AG04450 (cell line): ENCODE measurements around the gene IFNLR1. TPM values are rescaled to one million over a fixed set of nuclear protein-coding genes. Genes with fewer than 3 reads are reported as not detected.

Experiments used
- CTCF ChIA-PET: fragments of 300-600, 350-600 bp; formaldehyde crosslinking; extraction: SDS; loops from one replicate; lab custom pipeline; 2022; ENCODE audit warnings: antibody characterized with exemption, inconsistent platforms; lab: Charles Lee
- POLR2A ChIA-PET: fragments of 350-600 bp; formaldehyde crosslinking; extraction: SDS; loops from one replicate; lab custom pipeline; 2021; ENCODE audit warnings: antibody characterized with exemption, inconsistent platforms; lab: Yijun Ruan, JAX
- DNase-seq: peaks from one replicate; pipeline ENCODE4 v3.0.0-alpha.2; 2011; ENCODE audit warnings: low read depth, low spot score
- H3K27ac ChIP-seq: one replicate; pipeline ENCODE4 v1.5.1; 2012; ENCODE audit warnings: low read depth, low read length, control low read depth
- H3K27me3 ChIP-seq: one replicate; pipeline ENCODE4 v1.6.0; 2012; ENCODE audit warnings: low read length; ENCODE audit not compliant: control insufficient read depth, insufficient read depth
- H3K4me3 ChIP-seq: 2 replicates; pipeline ENCODE4 v1.5.1; 2011; ENCODE audit warnings: mild to moderate bottlenecking, low read depth, low read length, control low read depth
- H3K9me3 ChIP-seq: 2 replicates; pipeline ENCODE4 v1.5.1; 2012; ENCODE audit warnings: low read length; ENCODE audit not compliant: control insufficient read depth, insufficient read depth
- polyA plus RNA-seq: library from polyadenylated mRNA; depleted of rRNA; stranded (reverse); fragments of >200 nt; gene quantifications from 2 replicates; pipeline ENCODE4 v1.2.3, GENCODE V29; 2011
- TF ChIP-seq, protein P1 (sequence below): IDR thresholded peaks from 2 replicates; pipeline ENCODE4 v1.5.1; 2011; ENCODE audit warnings: low read depth, low read length, control low read depth, inconsistent platforms

IFNLR1 gene
- polyA plus RNA-seq, 1 experiment = not detected

DNA sequence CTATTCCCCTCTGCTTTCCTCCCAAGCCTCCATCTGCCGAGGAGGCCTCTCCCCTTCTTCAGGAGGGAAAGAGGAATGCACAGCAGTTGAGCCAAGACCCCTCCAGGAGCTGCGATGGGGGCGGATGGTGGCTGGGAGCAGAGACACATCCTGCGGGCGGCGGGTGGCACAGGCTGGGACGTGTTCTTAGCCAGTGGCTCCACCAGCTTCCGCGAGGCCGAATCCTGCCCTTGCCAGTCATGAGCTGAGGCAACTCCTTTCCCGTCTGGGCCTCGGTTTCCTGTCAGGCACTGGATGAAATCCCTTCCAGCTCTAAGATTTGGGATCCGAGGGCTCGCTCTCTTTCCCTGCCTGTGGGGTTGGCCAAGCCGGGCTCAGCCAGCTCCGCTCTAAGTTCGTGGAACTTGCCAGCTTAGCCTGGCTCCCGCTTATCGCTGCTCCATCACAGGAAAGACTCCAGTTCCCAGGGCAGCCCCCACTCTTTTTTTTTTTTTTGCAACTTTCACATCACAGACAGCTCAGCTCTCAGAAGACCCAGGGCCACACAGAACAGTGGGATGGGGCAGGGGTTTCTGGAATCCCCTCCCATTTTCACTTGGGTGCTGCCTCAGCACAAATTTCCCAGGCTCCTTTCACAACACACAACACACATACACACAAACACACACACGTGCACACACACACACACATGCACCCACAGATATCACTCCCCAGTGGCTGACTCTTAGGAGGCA lies 75.7 kb downstream of the IFNLR1 start:
- H3K4me3 ChIP-seq = no peak overlapping the region
- CTCF ChIA-PET = interaction anchor here (0.6 to 1.1 kb wide), 2 partner anchors 40 to 146 kb away, joined by 3 read pairs; no protein-coding TSS in a partner anchor
- POLR2A ChIA-PET = interaction anchor here (0.5 kb wide), 1 partner anchor 88 kb away, joined by 6 read pairs; no protein-coding TSS in a partner anchor
- H3K9me3 ChIP-seq = no peaks in the 10 kb centered on the region
- DNase-seq = no peak
- TF ChIP-seq, protein P1, sequence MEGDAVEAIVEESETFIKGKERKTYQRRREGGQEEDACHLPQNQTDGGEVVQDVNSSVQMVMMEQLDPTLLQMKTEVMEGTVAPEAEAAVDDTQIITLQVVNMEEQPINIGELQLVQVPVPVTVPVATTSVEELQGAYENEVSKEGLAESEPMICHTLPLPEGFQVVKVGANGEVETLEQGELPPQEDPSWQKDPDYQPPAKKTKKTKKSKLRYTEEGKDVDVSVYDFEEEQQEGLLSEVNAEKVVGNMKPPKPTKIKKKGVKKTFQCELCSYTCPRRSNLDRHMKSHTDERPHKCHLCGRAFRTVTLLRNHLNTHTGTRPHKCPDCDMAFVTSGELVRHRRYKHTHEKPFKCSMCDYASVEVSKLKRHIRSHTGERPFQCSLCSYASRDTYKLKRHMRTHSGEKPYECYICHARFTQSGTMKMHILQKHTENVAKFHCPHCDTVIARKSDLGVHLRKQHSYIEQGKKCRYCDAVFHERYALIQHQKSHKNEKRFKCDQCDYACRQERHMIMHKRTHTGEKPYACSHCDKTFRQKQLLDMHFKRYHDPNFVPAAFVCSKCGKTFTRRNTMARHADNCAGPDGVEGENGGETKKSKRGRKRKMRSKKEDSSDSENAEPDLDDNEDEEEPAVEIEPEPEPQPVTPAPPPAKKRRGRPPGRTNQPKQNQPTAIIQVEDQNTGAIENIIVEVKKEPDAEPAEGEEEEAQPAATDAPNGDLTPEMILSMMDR = no peak
- peaks cover 11% of the 10 kb centered on the region for H3K27me3 ChIP-seq
- H3K27ac ChIP-seq = no peak overlapping the region

DNA sequence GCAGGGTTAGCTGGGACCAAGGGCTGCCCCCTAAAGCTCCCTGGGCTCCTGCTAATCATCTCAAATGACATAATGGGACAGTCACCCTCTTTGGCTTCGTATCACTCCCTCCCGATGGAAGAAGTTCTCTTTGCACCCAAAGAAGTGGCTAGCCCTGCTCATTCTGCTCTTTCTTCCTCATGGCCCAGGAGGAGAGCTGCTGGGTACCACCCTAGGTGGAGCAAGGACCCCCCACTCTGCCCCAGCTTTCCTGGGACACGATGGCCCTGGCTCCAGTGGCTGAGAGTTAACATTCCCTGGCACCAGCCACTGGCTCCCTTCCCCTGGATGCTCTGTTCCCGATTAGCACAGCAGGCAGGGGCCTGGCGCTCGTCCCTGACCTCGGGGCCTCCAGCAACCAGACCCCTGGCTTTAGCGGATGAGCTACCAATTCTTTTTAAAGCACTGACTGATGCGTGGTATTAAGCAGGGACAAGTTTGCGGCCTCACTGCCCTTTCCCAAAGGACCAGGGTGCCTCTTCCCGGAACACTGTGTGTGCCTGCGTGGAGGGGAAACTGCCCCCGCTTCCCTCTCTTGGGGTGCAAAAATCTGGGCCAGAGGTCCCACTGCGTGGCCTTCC lies 76.3 kb downstream of the IFNLR1 start:
- POLR2A ChIA-PET = no interaction called here

DNA sequence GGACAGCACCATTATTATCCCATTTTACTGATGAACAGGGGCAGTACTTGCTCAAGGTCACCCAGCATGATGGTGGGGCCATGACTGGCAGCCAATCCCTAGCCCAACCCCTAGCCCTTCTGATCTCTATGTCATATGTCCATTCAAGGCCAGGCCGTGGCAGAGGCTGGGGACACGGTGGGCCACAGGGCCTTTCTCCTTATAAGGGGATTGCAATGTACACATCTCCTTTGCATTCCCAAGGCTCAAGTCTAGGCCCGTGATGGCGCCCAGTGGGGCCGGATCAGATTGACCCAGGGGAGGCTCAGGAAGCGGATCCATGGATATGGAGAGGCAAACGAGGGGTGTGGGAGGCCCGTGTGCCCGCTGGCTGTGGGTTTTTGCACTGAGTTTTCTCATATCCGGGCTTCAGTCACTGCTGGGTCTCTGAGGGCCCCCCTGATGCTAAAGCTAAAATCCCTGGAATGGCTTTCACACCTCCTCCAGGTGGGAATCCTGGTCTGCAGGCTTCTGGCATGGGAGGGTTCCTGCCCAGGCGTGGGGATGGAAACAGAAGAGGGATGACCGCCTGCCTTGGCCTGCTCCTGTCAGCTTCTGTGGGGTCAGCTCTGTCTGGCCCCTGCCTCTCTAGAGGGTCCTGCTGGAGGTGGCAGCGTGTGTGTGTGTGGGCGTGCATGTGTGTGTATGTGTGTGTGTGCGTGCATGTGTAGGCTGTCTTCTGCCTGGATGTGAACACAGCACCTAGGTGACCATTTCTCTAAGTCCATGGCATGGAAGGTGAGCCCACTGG lies 77.2 kb downstream of the IFNLR1 start:
- peaks cover 11% of the 10 kb centered on the region for H3K27me3 ChIP-seq
- CTCF ChIA-PET = no interaction called here

More for the DNA sequence above, 76.3 kb downstream of the IFNLR1 start:
- Histone ChIP-seq H3K9me3 (no peaks in the 10 kb centered on the region), H3K4me3 (no peak overlapping the region), H3K27ac (no peak overlapping the region), H3K27me3 (peaks cover 11% of the 10 kb centered on the region)
- CTCF ChIA-PET = no interaction called here
- TF ChIP-seq, protein P1 = no peak
- DNase-seq = no peak

DNA sequence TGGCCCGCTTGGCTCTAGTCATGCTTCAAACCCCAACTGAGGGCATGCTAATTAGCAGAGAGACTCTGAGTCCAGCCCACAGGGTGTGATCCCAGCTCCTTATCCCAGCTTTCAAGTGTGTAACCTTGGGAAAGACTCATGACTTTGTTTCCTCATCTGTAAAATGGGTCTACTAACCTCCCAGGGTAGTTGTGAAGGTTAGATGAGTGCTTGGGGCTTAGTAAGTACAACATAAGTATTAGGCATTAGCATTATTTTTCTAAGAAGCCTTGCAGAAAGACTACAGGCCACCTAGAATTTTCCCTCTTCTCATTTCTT lies 78.0 kb downstream of the IFNLR1 start:
- H3K9me3 ChIP-seq = no peaks in the 10 kb centered on the region
- POLR2A ChIA-PET = no interaction called here
- no peak overlapping the region for H3K4me3 ChIP-seq
- CTCF ChIA-PET = no interaction called here
- H3K27ac ChIP-seq = no peak overlapping the region
- DNase-seq = no peak
- TF ChIP-seq, protein P1 = no peak
- H3K27me3 ChIP-seq = peaks cover 11% of the 10 kb centered on the region

More for the DNA sequence above, 77.2 kb downstream of the IFNLR1 start:
- DNase-seq = no peak
- H3K9me3 ChIP-seq = no peaks in the 10 kb centered on the region
- no peak overlapping the region for H3K4me3 ChIP-seq
- TF ChIP-seq, protein P1 = no peak
- no peak overlapping the region for H3K27ac ChIP-seq
- POLR2A ChIA-PET = no interaction called here
